ENCODE data around the gene TIGD1.
"Not testable (repeated sequence)": the region's sequence is repeated elsewhere in the genome, so short reads cannot be mapped to it uniquely, and the experiment has no call there.

TIGD1 gene

GRCh38 chr2:232537499-232537898 is 12.9 kb downstream of the TIGD1 start:
- TF ChIP-seq CTCF (IDR thresholded peaks at IDR 0.05; ENCODE audit: extremely low read depth, missing control alignments), result no peak
- no peak for DNase-seq (ENCODE audit: low spot score)

- TF ChIP-seq CTCF (IDR thresholded peaks at IDR 0.05; ENCODE audit: extremely low read depth, missing control alignments), result no peak
- DNase-seq (ENCODE audit: low spot score), result no peak
Measured at GRCh38 chr2:232537079-232537478, 13.3 kb downstream of the TIGD1 start.

- DNase-seq (ENCODE audit: low spot score), result no peak
- no peak for TF ChIP-seq CTCF (IDR thresholded peaks at IDR 0.05; ENCODE audit: extremely low read depth, missing control alignments)
Measured at GRCh38 chr2:232535761-232536530, 14.4 kb downstream of the TIGD1 start.

- DNase-seq (ENCODE audit: low spot score), result no peak
- TF ChIP-seq CTCF (IDR thresholded peaks at IDR 0.05; ENCODE audit: extremely low read depth, missing control alignments), result no peak
Measured at GRCh38 chr2:232534940-232535651, 15.3 kb downstream of the TIGD1 start.

GRCh38 chr2:232533944-232534710 is 16.2 kb downstream of the TIGD1 start:
- no peak for TF ChIP-seq CTCF (IDR thresholded peaks at IDR 0.05; ENCODE audit: extremely low read depth, missing control alignments)
- DNase-seq (ENCODE audit: low spot score), result no peak

- DNase-seq (ENCODE audit: low spot score), result not testable (repeated sequence)
Measured at GRCh38 chr2:232532821-232533220, 17.5 kb downstream of the TIGD1 start.

- no peak for TF ChIP-seq CTCF (IDR thresholded peaks at IDR 0.05; ENCODE audit: extremely low read depth, missing control alignments)
Measured at GRCh38 chr2:232532419-232532818, 17.9 kb downstream of the TIGD1 start.

More at GRCh38 chr2:232532419-232532818, 17.9 kb downstream of the TIGD1 start:
- no peak for DNase-seq (ENCODE audit: low spot score)
